HG03342 (cell line): Measurements from ENCODE around the gene SLC50A1.

Experiments used
- ATAC-seq: cut with Tn5 transposase; IDR thresholded peaks from one replicate; pipeline ENCODE4 v1.9.1; 2021; ENCODE audit warnings: mild to moderate bottlenecking, moderate library complexity; ENCODE audit not compliant: unreplicated experiment

Gene SLC50A1, protein sequence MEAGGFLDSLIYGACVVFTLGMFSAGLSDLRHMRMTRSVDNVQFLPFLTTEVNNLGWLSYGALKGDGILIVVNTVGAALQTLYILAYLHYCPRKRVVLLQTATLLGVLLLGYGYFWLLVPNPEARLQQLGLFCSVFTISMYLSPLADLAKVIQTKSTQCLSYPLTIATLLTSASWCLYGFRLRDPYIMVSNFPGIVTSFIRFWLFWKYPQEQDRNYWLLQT

GRCh38 chr1:155135415-155136028 lies at the start of gene SLC50A1:
SLC50A1 (plus strand) TSS chr1:155135852; CDS start chr1:155135912, 60 bp downstream.
- peak; percentile 69 for ATAC-seq

DNA sequence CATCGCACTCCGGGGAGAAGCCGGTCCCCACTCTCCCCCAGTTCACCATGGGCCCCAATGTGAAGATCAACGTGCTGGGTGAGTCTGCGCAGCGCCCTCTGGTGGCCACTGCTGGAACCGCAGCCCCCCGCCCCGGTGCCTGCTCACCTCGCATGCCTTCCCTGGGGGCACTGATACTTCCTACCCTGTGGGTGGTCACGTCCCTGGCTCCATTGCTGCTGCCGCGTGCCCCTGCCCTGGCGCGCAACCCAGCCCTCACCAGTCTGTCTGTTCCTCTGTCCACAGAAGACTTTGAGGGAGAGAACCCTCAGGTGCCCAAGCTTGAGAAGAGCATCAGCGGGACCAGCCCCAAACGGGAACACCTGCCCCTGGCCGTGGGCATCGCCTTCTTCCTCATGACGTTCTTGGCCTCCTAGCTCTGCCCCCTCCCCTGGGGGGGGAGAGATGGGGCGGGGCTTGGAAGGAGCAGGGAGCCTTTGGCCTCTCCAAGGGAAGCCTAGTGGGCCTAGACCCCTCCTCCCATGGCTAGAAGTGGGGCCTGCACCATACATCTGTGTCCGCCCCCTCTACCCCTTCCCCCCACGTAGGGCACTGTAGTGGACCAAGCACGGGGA lies 49.4 kb upstream of the SLC50A1 start:
- no peak for ATAC-seq

GRCh38 chr1:155086856-155087535 lies 48.7 kb upstream of the SLC50A1 start:
- ATAC-seq: no peak

GRCh38 chr1:155091071-155092051 lies 44.3 kb upstream of the SLC50A1 start:
- ATAC-seq: no peak

GRCh38 chr1:155092131-155092530 lies 43.5 kb upstream of the SLC50A1 start:
- no peak for ATAC-seq

GRCh38 chr1:155092641-155093040 lies 43.0 kb upstream of the SLC50A1 start:
- no peak for ATAC-seq

- no peak for ATAC-seq
Observed at GRCh38 chr1:155093911-155094621, 41.6 kb upstream of the SLC50A1 start.

DNA sequence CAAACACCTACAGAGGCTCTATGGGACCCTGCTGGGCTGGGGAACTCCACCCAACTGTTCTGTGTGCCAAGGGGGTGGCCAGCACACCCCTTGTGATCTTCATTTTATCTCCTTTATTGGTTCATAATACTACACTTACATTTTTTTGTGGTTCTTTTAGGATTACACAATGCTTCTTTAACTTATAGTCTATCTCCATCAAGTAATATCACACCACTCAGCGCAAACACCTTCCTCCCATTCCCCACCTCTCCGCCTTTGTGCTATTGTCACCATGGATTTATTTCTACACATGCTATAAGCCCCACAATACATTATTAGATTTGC lies 41.1 kb upstream of the SLC50A1 start:
- no peak for ATAC-seq

- no peak for ATAC-seq
Observed at GRCh38 chr1:155099331-155099730, 36.3 kb upstream of the SLC50A1 start.

GRCh38 chr1:155103325-155103724 lies 32.3 kb upstream of the SLC50A1 start:
- no peak for ATAC-seq

- ATAC-seq: no peak
Observed at GRCh38 chr1:155104605-155105534, 30.8 kb upstream of the SLC50A1 start.

DNA sequence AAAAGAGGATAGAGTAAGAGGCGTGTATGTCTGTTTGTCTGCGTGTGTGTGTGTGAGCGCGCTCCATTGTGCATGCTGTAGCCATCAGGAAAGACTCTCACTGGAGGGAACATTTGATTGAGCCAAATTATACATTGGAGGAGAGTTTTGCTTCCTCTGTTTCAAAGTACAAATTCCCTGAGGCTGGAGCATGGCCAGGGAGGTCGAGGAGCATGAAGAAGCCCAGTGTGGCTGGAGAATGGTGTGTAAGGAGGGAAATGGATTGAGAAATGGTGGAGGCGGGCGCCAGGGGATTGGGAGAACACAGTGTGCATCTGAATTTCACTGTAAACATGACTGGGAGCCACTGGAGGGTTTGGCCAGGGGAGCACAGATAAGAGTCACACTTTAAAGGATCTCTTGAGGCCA lies 30.0 kb upstream of the SLC50A1 start:
- ATAC-seq: no peak

GRCh38 chr1:155106862-155107261 lies 28.8 kb upstream of the SLC50A1 start:
- ATAC-seq: no peak

GRCh38 chr1:155107309-155108264 lies 28.1 kb upstream of the SLC50A1 start:
- ATAC-seq: no peak

- no peak for ATAC-seq
Observed at GRCh38 chr1:155108296-155108695, 27.4 kb upstream of the SLC50A1 start.

GRCh38 chr1:155110381-155110780 lies 25.3 kb upstream of the SLC50A1 start:
- ATAC-seq: no peak

- ATAC-seq: no peak
Observed at GRCh38 chr1:155110826-155111225, 24.8 kb upstream of the SLC50A1 start.

- ATAC-seq: no peak
Observed at GRCh38 chr1:155113450-155113980, 22.1 kb upstream of the SLC50A1 start.
